Caco-2 (cell line): ENCODE results near the gene C16orf87. TPM values are rescaled to one million over a fixed set of nuclear protein-coding genes. Genes with fewer than 3 reads are reported as not detected.

Experiments
- BruUV-seq: library from RNA; stranded (reverse); fragments of 400-500 nt; replicated peaks from 2 replicates; lab custom pipeline; 2021; lab: Mats Ljungman, UMichigan
- CTCF ChIA-PET: fragments of 300-600 bp; sonication (Branson Sonifier 250); formaldehyde crosslinking; loops from one replicate; lab custom pipeline; 2022; ENCODE audit warnings: antibody characterized with exemption; lab: Charles Lee
- POLR2A ChIA-PET: fragments of 300-600 bp; sonication (Branson Sonifier 250); formaldehyde crosslinking; loops from one replicate; lab custom pipeline; 2022; ENCODE audit warnings: antibody characterized with exemption; lab: Charles Lee
- DNase-seq, 2 experiments: peaks; one replicate each; pipeline versions ENCODE4 v3.0.0 to v3.0.0-alpha.2; 2020 to 2022
- H3K27me3 ChIP-seq: replicated peaks from 2 replicates; pipeline ENCODE4 v1.6.0; 2011; ENCODE audit warnings: low read length; ENCODE audit not compliant: control insufficient read depth, insufficient read depth
- H3K36me3 ChIP-seq: 2 replicates; pipeline ENCODE4 v1.5.1; 2011; ENCODE audit warnings: low read length; ENCODE audit not compliant: control insufficient read depth, insufficient read depth
- H3K4me1 ChIP-seq: fragments of 250-450 bp; sonication (Bioruptor Pico); 2 replicates; pipeline ENCODE4 v1.5.1; 2020; ENCODE audit warnings: mild to moderate bottlenecking
- H3K4me3 ChIP-seq: 2 replicates; pipeline ENCODE4 v1.5.1; 2011; ENCODE audit warnings: low read depth, mild to moderate bottlenecking, control low read depth, low read length
- H3K9me3 ChIP-seq: fragments of 250-450 bp; sonication (Bioruptor Pico); 2 replicates; pipeline ENCODE4 v1.5.1; 2020; ENCODE audit warnings: mild to moderate bottlenecking, moderate library complexity
- H3K27ac Mint-ChIP-seq: one replicate; pipeline ENCODE4 v1.8.0; 2022; ENCODE audit warnings: mixed read lengths; ENCODE audit not compliant: unreplicated experiment
- H3K27me3 Mint-ChIP-seq: one replicate; pipeline ENCODE4 v1.8.0; 2022; ENCODE audit warnings: mixed read lengths; ENCODE audit not compliant: insufficient read depth, unreplicated experiment
- H3K36me3 Mint-ChIP-seq: one replicate; pipeline ENCODE4 v1.8.0; 2022; ENCODE audit warnings: mild to moderate bottlenecking, mixed read lengths; ENCODE audit not compliant: insufficient read depth, unreplicated experiment
- H3K4me1 Mint-ChIP-seq: one replicate; pipeline ENCODE4 v1.8.0; 2022; ENCODE audit warnings: low read depth, mixed read lengths; ENCODE audit not compliant: unreplicated experiment
- H3K4me3 Mint-ChIP-seq: one replicate; pipeline ENCODE4 v1.8.0; 2022; ENCODE audit warnings: mild to moderate bottlenecking, moderate library complexity, mixed read lengths; ENCODE audit not compliant: unreplicated experiment
- H3K9me3 Mint-ChIP-seq: one replicate; pipeline ENCODE4 v1.8.0; 2022; ENCODE audit warnings: mixed read lengths; ENCODE audit not compliant: unreplicated experiment
- CTCF ChIP-seq, 2 experiments: fragments of 200-600 bp in 1 of 2; IDR thresholded peaks; 1 replicate in 1 of 2; 2 replicates in 1 of 2; pipeline versions ENCODE4 v1.5.1 to v1.8.0; 2011 to 2022; ENCODE audit warnings: antibody characterized with exemption in 1 of 2, control low read depth in 1 of 2, inconsistent platforms in 1 of 2, low read depth in 1 of 2, low read length in 1 of 2, mild to moderate bottlenecking in 1 of 2, moderate library complexity in 1 of 2; ENCODE audit not compliant: insufficient read depth in 1 of 2, severe bottlenecking in 1 of 2, unreplicated experiment in 1 of 2
- intact Hi-C: fragments of 100-400 bp; cut with micrococcal nuclease; formaldehyde crosslinking; loops from one replicate; pipeline ENCODE4 v1.10.0; 2022; ENCODE audit not compliant: unreplicated experiment
- total RNA-seq: library from RNA; stranded (reverse); gene quantifications from 2 replicates; pipeline ENCODE4 v1.2.3, GENCODE V29; 2022

C16orf87 gene
- total RNA-seq, 1 experiment from 2014 or later, result 12.1 TPM

- Mint-ChIP-seq H3K27ac (peak overlapping the region; percentile 80), H3K36me3 (peaks cover 8% of the 10 kb centered on the region), H3K4me3 (peak overlapping the region; percentile 93), H3K27me3 (no peaks in the 10 kb centered on the region), H3K9me3 (no peaks in the 10 kb centered on the region), H3K4me1 (peaks cover 6% of the 10 kb centered on the region)
- ChIA-PET POLR2A (no interaction called here), CTCF (interaction anchor here (1.1 kb wide), 1 partner anchor 98 kb away, joined by 3 read pairs; no protein-coding TSS in a partner anchor)
- H3K4me1 ChIP-seq, result peaks cover 17% of the 10 kb centered on the region
- no peak for TF ChIP-seq CTCF (IDR thresholded peaks at IDR 0.05; ENCODE audit: insufficient read depth in 1 of 2, low read depth in 1 of 2, low read length in 1 of 2, severe bottlenecking in 1 of 2, unreplicated experiment in 1 of 2)
- no peaks in the 10 kb centered on the region for H3K27me3 ChIP-seq
- intact Hi-C loops, result no loop called here
- no peak for DNase-seq
- no peaks in the 10 kb centered on the region for H3K36me3 ChIP-seq
- H3K9me3 ChIP-seq, result no peaks in the 10 kb centered on the region
- H3K4me3 ChIP-seq, result peak overlapping the region; percentile 78
- BruUV-seq, result no TSS peak
Measured at GRCh38 chr16:46830417-46830901, 521 bp downstream of the C16orf87 start.

- H3K27me3 ChIP-seq, result no peaks in the 10 kb centered on the region
- POLR2A ChIA-PET, result no interaction called here
- Mint-ChIP-seq H3K27me3 (no peaks in the 10 kb centered on the region), H3K9me3 (no peaks in the 10 kb centered on the region), H3K36me3 (peaks cover 8% of the 10 kb centered on the region), H3K4me1 (peaks cover 6% of the 10 kb centered on the region), H3K4me3 (peak overlapping the region; percentile 93), H3K27ac (no peak overlapping the region)
- BruUV-seq, result no TSS peak
- no peak for TF ChIP-seq CTCF (IDR thresholded peaks at IDR 0.05; ENCODE audit: insufficient read depth in 1 of 2, low read depth in 1 of 2, low read length in 1 of 2, severe bottlenecking in 1 of 2, unreplicated experiment in 1 of 2)
- H3K36me3 ChIP-seq, result no peaks in the 10 kb centered on the region
- DNase-seq, result no peak
- intact Hi-C loops, result no loop called here
- H3K4me3 ChIP-seq, result no peak overlapping the region
- CTCF ChIA-PET, result interaction anchor here (1.0 kb wide), 1 partner anchor 155 kb away, joined by 3 read pairs; no protein-coding TSS in a partner anchor
- H3K9me3 ChIP-seq, result no peaks in the 10 kb centered on the region
- peaks cover 17% of the 10 kb centered on the region for H3K4me1 ChIP-seq
Measured at GRCh38 chr16:46828943-46829342, 2.0 kb downstream of the C16orf87 start.

GRCh38 chr16:46828292-46828691 lies 2.7 kb downstream of the C16orf87 start:
- no TSS peak for BruUV-seq
- DNase-seq, result no peak
- Histone ChIP-seq H3K27me3 (no peaks in the 10 kb centered on the region), H3K4me3 (no peak overlapping the region), H3K4me1 (peaks cover 15% of the 10 kb centered on the region), H3K36me3 (no peaks in the 10 kb centered on the region), H3K9me3 (no peaks in the 10 kb centered on the region)
- ChIA-PET CTCF (no interaction called here), POLR2A (no interaction called here)
- Mint-ChIP-seq H3K27ac (no peak overlapping the region), H3K36me3 (peaks cover 8% of the 10 kb centered on the region), H3K9me3 (no peaks in the 10 kb centered on the region), H3K4me1 (peaks cover 6% of the 10 kb centered on the region), H3K27me3 (no peaks in the 10 kb centered on the region), H3K4me3 (no peak overlapping the region)
- TF ChIP-seq CTCF (IDR thresholded peaks at IDR 0.05; ENCODE audit: insufficient read depth in 1 of 2, low read depth in 1 of 2, low read length in 1 of 2, severe bottlenecking in 1 of 2, unreplicated experiment in 1 of 2), result no peak
- intact Hi-C loops, result no loop called here
